Fibroblast of lung (primary cell): ENCODE results near the gene GPC3.

Experiments
- CTCF ChIP-seq, 2 donors: IDR thresholded peaks in 1 of 2; conservative IDR thresholded peaks in 1 of 2; 1 replicate in 1 of 2; 2 replicates in 1 of 2; pipeline ENCODE4 v1.5.1; 2011 to 2012; ENCODE audit warnings: low read length in 2 of 2, control low read depth in 1 of 2, inconsistent platforms in 1 of 2, low read depth in 1 of 2, mild to moderate bottlenecking in 1 of 2
- EZH2 ChIP-seq: IDR thresholded peaks from 2 replicates; pipeline ENCODE4 v1.5.1; 2012; ENCODE audit warnings: low read length, control low read depth, mild to moderate bottlenecking; ENCODE audit errors: missing control alignments

- no peak for TF ChIP-seq CTCF (conservative IDR thresholded peaks at IDR 0.05 in 1 of 2, IDR thresholded peaks at IDR 0.05 in 1 of 2; ENCODE audit: low read depth in 1 of 2, low read length in 2 of 2)
- TF ChIP-seq EZH2, result no peak
Observed at GRCh38 chrX:133715715-133716114, 269.7 kb downstream of the GPC3 start.
